K562 (cell line): Measurements from ENCODE around the gene HERC5. TPM values are rescaled to one million over a fixed set of nuclear protein-coding genes. Genes with fewer than 3 reads are reported as not detected.

Experiments used
- ATAC-seq: fragments of 200-7000 bp; cut with Tn5 transposase; 3 replicates; pipeline ENCODE4 v1.9.1; 2020; ENCODE audit warnings: moderate library complexity
- BruUV-seq: library from RNA; stranded (reverse); fragments of 400-500 nt; replicated peaks from 2 replicates; lab custom pipeline; 2021; lab: Mats Ljungman, UMichigan
- CTCF ChIA-PET: fragments of 300-600 bp; formaldehyde crosslinking; extraction: SDS; loops from one replicate; lab custom pipeline; 2021; ENCODE audit warnings: low intra/inter-chr PET ratio; lab: Yijun Ruan, JAX
- POLR2A ChIA-PET: fragments of 300-600, 350-650 bp; sonication (Branson Sonifier 250); formaldehyde crosslinking; extraction: SDS; loops from one replicate; lab custom pipeline; 2021; ENCODE audit warnings: antibody characterized with exemption, inconsistent platforms; lab: Yijun Ruan, JAX
- DNase-seq, 4 experiments: peaks; one replicate each; pipeline versions ENCODE4 v3.0.0 to v3.0.0-alpha.2; 2011 to 2018; ENCODE audit warnings: low spot score in 3 of 4, mixed read lengths in 3 of 4; ENCODE audit errors: extremely low read depth in 1 of 4
- FAIRE-seq: peaks from 2 replicates; lab custom pipeline; 2011; peaks lifted over from hg19 to GRCh38; lab: Jason Lieb, UNC
- H2AFZ ChIP-seq: 2 replicates; pipeline ENCODE4 v1.6.0; 2011; ENCODE audit warnings: low read depth, low read length, control low read depth, inconsistent platforms
- H3K27ac ChIP-seq: fragments of 200-600 bp; 3 replicates; pipeline ENCODE4 v1.8.0; 2011; ENCODE audit warnings: low read depth, mild to moderate bottlenecking, control low read depth, inconsistent platforms, low read length, moderate library complexity, mixed read lengths; ENCODE audit errors: extremely low read depth
- H3K27me3 ChIP-seq, 2 experiments: fragments of 300-600 bp in 1 of 2; 2 replicates in 1 of 2; 3 replicates in 1 of 2; pipeline versions ENCODE4 v1.6.0 to v1.8.0; 2011; ENCODE audit warnings: inconsistent platforms in 2 of 2, low read length in 2 of 2, mild to moderate bottlenecking in 1 of 2, mixed read lengths in 1 of 2, moderate library complexity in 1 of 2; ENCODE audit not compliant: control insufficient read depth in 2 of 2, insufficient read depth in 2 of 2
- H3K36me3 ChIP-seq: fragments of 300-600 bp; 3 replicates; pipeline ENCODE4 v1.8.0; 2011; ENCODE audit warnings: mild to moderate bottlenecking, low read length, inconsistent platforms; ENCODE audit not compliant: control insufficient read depth, insufficient read depth
- H3K4me1 ChIP-seq, 2 experiments: fragments of 200-600 bp in 1 of 2; replicated peaks in 1 of 2; 2 replicates in 1 of 2; 3 replicates in 1 of 2; pipeline versions ENCODE4 v1.5.1 to v1.8.0; 2011; ENCODE audit warnings: inconsistent platforms in 2 of 2, low read length in 2 of 2, mild to moderate bottlenecking in 1 of 2, mixed read lengths in 1 of 2, moderate library complexity in 1 of 2; ENCODE audit not compliant: control insufficient read depth in 2 of 2, insufficient read depth in 2 of 2
- H3K4me2 ChIP-seq: 2 replicates; pipeline ENCODE4 v1.6.1; 2011; ENCODE audit warnings: low read length, control low read depth, inconsistent platforms, mixed read lengths; ENCODE audit not compliant: insufficient read depth
- H3K4me3 ChIP-seq: fragments of 200-600 bp; sonication (generic), shearing (Covaris generic); 2 replicates; pipeline ENCODE4 v1.5.1; 2016; ENCODE audit warnings: control low read depth, inconsistent platforms
- H3K79me2 ChIP-seq: fragments of 200-600 bp; 3 replicates; pipeline ENCODE4 v1.8.0; 2011; ENCODE audit warnings: low read length, inconsistent platforms; ENCODE audit not compliant: control insufficient read depth, insufficient read depth
- H3K9ac ChIP-seq, 2 experiments: 2 replicates each; pipeline versions ENCODE4 v1.6.0 to v1.6.1; 2011; ENCODE audit warnings: low read depth in 2 of 2, low read length in 2 of 2, control low read depth in 1 of 2, inconsistent platforms in 1 of 2, mild to moderate bottlenecking in 1 of 2, mixed read lengths in 1 of 2; ENCODE audit not compliant: insufficient read depth in 1 of 2
- H3K9me1 ChIP-seq: one replicate; pipeline ENCODE4 v1.6.0; 2011; ENCODE audit warnings: inconsistent platforms, mild to moderate bottlenecking, low read length, moderate library complexity; ENCODE audit not compliant: control insufficient read depth, insufficient read depth
- H3K9me3 ChIP-seq: replicated peaks from 2 replicates; pipeline ENCODE4 v1.5.1; 2011; ENCODE audit warnings: low read depth, low read length, inconsistent platforms; ENCODE audit not compliant: control insufficient read depth, insufficient read depth
- H4K20me1 ChIP-seq: replicated peaks from 2 replicates; pipeline ENCODE4 v1.6.1; 2011; ENCODE audit warnings: low read length, inconsistent platforms, mixed read lengths; ENCODE audit not compliant: control insufficient read depth, insufficient read depth
- ASH1L ChIP-seq: fragments of 450-650 bp; IDR thresholded peaks from 2 replicates; pipeline ENCODE4 v1.6.1; 2018; ENCODE audit warnings: borderline replicate concordance, mild to moderate bottlenecking, low read depth; ENCODE audit not compliant: partially characterized antibody
- CEBPB ChIP-seq: fragments of 450-650 bp; IDR thresholded peaks from 2 replicates; pipeline ENCODE4 v1.6.1; 2016; ENCODE audit warnings: missing genetic modification characterization, missing compliant biosample characterization
- CTBP1 ChIP-seq: fragments of 450-650 bp; IDR thresholded peaks from 2 replicates; pipeline ENCODE4 v1.6.1; 2016; ENCODE audit warnings: borderline replicate concordance
- EGR1 ChIP-seq: fragments of 450-650 bp; conservative IDR thresholded peaks from 2 replicates; pipeline ENCODE4 v1.6.1; 2017; ENCODE audit warnings: mild to moderate bottlenecking
- ETV6 ChIP-seq, 3 experiments: fragments of 150-350 bp in 1 of 3; sonication (generic) in 1 of 3; formaldehyde crosslinking in 1 of 3; IDR thresholded peaks; 2 replicates each; pipeline versions ENCODE4 v1.6.1 to v1.8.0; 2014 to 2022; ENCODE audit warnings: borderline replicate concordance in 2 of 3, low read depth in 2 of 3, antibody characterized with exemption in 1 of 3, low read length in 1 of 3, mild to moderate bottlenecking in 1 of 3, missing genetic modification reagents in 1 of 3
- MCM3 ChIP-seq: fragments of 450-650 bp; IDR thresholded peaks from 2 replicates; pipeline ENCODE4 v1.6.1; 2016
- MTA1 ChIP-seq: fragments of 450-650 bp; IDR thresholded peaks from 2 replicates; pipeline ENCODE4 v1.6.1; 2017; ENCODE audit warnings: borderline replicate concordance
- OTX1 ChIP-seq: fragments of 450-650 bp; formaldehyde crosslinking; IDR thresholded peaks from 2 replicates; pipeline ENCODE4 v1.4.0; 2022; ENCODE audit warnings: mild to moderate bottlenecking
- POLR2AphosphoS5 ChIP-seq: IDR thresholded peaks from 2 replicates; pipeline ENCODE4 v1.6.1; 2011; ENCODE audit warnings: mild to moderate bottlenecking, low read depth, low read length, moderate library complexity; ENCODE audit not compliant: control insufficient read depth, insufficient read depth
- SIN3A ChIP-seq, 2 experiments: fragments of 150-350 bp in 1 of 2; IDR thresholded peaks; 2 replicates each; pipeline ENCODE4 v1.6.1; 2011 to 2016; ENCODE audit warnings: borderline replicate concordance in 2 of 2, low read depth in 2 of 2, low read length in 2 of 2, mild to moderate bottlenecking in 2 of 2, moderate library complexity in 2 of 2; ENCODE audit not compliant: control insufficient read depth in 1 of 2
- SMAD4 ChIP-seq: fragments of 250-450 bp; sonication (Bioruptor Pico); conservative IDR thresholded peaks from 2 replicates; pipeline ENCODE4 v1.8.0; 2021; ENCODE audit warnings: inconsistent platforms, mild to moderate bottlenecking, moderate library complexity
- SPI1 ChIP-seq: IDR thresholded peaks from 2 replicates; pipeline ENCODE4 v1.6.1; 2011; ENCODE audit warnings: low read depth, low read length, control low read depth, borderline replicate concordance
- TBL1XR1 ChIP-seq, 2 experiments: IDR thresholded peaks; 2 replicates each; pipeline ENCODE4 v1.6.1; 2012; ENCODE audit warnings: improper control_type of control experiment in 2 of 2, low read length in 2 of 2, mild to moderate bottlenecking in 1 of 2
- WGBS: fragments of 100-300 bp; shearing (Covaris generic); methylation state at CpG from one replicate; pipeline ENCODE4 v1.1.6; 2016; ENCODE audit warnings: low coverage, mixed read lengths; ENCODE audit not compliant: insufficient coverage; ENCODE audit errors: missing lambda C conversion rate; 5-methylcytosine and 5-hydroxymethylcytosine counted together
- in situ Hi-C: fragments of 300-500 bp; cut with MboI; formaldehyde crosslinking; loops from 4 replicates; pipeline ENCODE4 v1.15.0; 2018; ENCODE audit warnings: inconsistent platforms, mixed read lengths
- intact Hi-C: fragments of 100-400 bp; cut with micrococcal nuclease; formaldehyde crosslinking; loops from 2 replicates; pipeline ENCODE4 v1.14.2; 2022
- polyA plus RNA-seq, 8 experiments: library from polyadenylated mRNA; depleted of rRNA in 4 of 8; stranded (reverse) in 5 of 8; unstranded in 3 of 8; fragments of >200 nt; fragmentation: Nextera tagmentation in 2 of 8; fragmentation: Illumina TruSeq in 1 of 8; extraction: Ambion mirVana in 2 of 8; extraction: Trizol in 1 of 8; gene quantifications; 2 replicates each; pipeline versions ENCODE4 v1.2.1 to v1.2.3, GENCODE V29; 2011 to 2014; ENCODE audit warnings: inconsistent platforms in 1 of 8, missing spikeins in 1 of 8
- total RNA-seq, 7 experiments: library from RNA; depleted of rRNA in 6 of 7; stranded (reverse); fragments of >200 nt in 6 of 7; fragmentation: Illumina TruSeq in 2 of 7; extraction: Trizol in 2 of 7; gene quantifications; 2 replicates each; pipeline versions ENCODE4 v1.2.1 to v1.2.3, GENCODE V29; 2011 to 2021; ENCODE audit warnings: low replicate concordance in 1 of 7
- TF ChIP-seq, protein P1 (sequence below): fragments of 250-450 bp; sonication (Bioruptor Pico); IDR thresholded peaks from 2 replicates; pipeline ENCODE4 v1.5.0; 2020; ENCODE audit warnings: mild to moderate bottlenecking, borderline replicate concordance
- TF ChIP-seq, protein P2 (sequence below): fragments of 200-800 bp; sonication (Bioruptor generic); IDR thresholded peaks from 2 replicates; pipeline ENCODE4 v1.6.1; 2017; ENCODE audit warnings: missing genetic modification characterization, missing compliant biosample characterization

HERC5 gene
- total and polyA plus RNA-seq, 9 of the 15 experiments (the other 6 are each of a cell fraction or from before 2014, with no cell fraction given), result 0.18 TPM; not detected in 8

DNA sequence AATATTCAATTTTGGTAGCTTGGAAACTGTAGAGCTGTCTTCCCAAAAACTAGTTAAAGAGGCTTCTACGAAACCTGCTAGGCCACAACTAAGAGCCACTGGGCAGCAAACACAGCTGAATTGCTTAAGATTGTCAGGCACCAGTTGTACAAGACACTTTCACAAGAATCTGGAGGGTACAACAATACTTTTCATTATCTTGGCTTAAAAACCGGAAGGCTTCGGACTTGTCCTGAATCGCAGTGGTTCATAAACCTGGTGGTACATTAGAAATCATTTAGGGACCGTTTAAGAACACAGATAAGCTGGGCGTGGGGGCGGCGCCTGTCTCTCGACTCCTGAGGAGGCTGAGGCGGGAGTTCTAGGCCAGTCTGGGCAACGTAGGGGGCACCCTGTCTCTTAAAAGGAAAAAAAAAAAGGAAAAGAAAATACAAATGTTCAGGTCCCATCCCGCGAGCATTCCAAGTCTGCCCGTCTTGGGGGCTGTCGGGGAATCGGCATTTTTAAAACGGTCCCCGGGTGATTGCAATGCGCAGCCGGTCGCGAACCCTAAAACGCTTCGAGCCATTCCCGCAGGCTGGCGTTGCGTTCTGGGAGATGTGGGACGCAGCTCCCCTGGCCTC, 65.9 kb downstream of the HERC5 start:
- BruUV-seq, result no TSS peak
- Histone ChIP-seq H3K36me3 (peaks cover 22% of the 10 kb centered on the region), H3K27ac (peak overlapping the region; percentile 79), H3K9me1 (no peaks in the 10 kb centered on the region), H2AFZ (peak overlapping the region; percentile 95), H3K4me3 (peak overlapping the region; percentile 85), H3K27me3 (no peaks in the 10 kb centered on the region), H3K79me2 (peaks cover 30% of the 10 kb centered on the region), H3K4me2 (peak overlapping the region; percentile 90), H3K9me3 (no peaks in the 10 kb centered on the region), H3K9ac (peak overlapping the region; percentile 89 to 100), H4K20me1 (no peaks in the 10 kb centered on the region; the same call in 1 of the 2 replicates), H3K4me1 (peaks cover 10 to 14% of the 10 kb centered on the region in 2 experiments; a peak in 4 of 5 replicates)
- POLR2A ChIA-PET, result interaction anchor here (0.6 to 1.1 kb wide), 2 partner anchors 38 to 307 kb away, joined by 3 read pairs; no protein-coding TSS in a partner anchor
- WGBS, result under 1% methylated on average over 24 of the region's 28 CpGs
- CTCF ChIA-PET, result no interaction called here
- in situ Hi-C loops (no loop called here), intact Hi-C loops (loop anchor here (10.0 kb wide), 1 partner anchor 592 kb away; the partner anchor contains the start of gene TIGD2)
- DNase-seq, result peak; percentile 39 to 82 (median 52)
- FAIRE-seq, result peak; percentile 59
- peak; percentile 78 for ATAC-seq
- TF ChIP-seq OTX1 (CRISPR knock-in tag) (no peak), ETV6 (IDR thresholded peaks at IDR 0.05; ENCODE audit: borderline replicate concordance in 1 of 2, low read depth in 2 of 2, low read length in 1 of 2) (no peak), ETV6 (CRISPR knock-in tag; IDR thresholded peaks at IDR 0.05; ENCODE audit: borderline replicate concordance) (0 out of 2 replicates have a peak, but pooled peaks have one; percentile 2), ASH1L (no peak), CEBPB (no peak), EGR1 (peak; percentile 63), SPI1 (peak; percentile 2; the same call in 1 of the 2 replicates), MTA1 (no peak), CTBP1 (no peak), MCM3 (no peak), SIN3A (IDR thresholded peaks at IDR 0.05; ENCODE audit: borderline replicate concordance in 2 of 2, control insufficient read depth in 1 of 2, low read depth in 2 of 2, low read length in 2 of 2) (0 out of 4 replicates have a peak, but pooled peaks of 1 of the 2 experiments have one; percentile 36), POLR2AphosphoS5 (0 out of 2 replicates have a peak, but pooled peaks have one; percentile 31), SMAD4 (CRISPR knock-in tag) (0 out of 2 replicates have a peak, but pooled peaks have one; percentile 9), TBL1XR1 (IDR thresholded peaks at IDR 0.05; ENCODE audit: low read length in 2 of 2) (peak in 1 of 2 experiments; percentile 23; a peak in 1 of 4 replicates)
- TF ChIP-seq, protein P1, sequence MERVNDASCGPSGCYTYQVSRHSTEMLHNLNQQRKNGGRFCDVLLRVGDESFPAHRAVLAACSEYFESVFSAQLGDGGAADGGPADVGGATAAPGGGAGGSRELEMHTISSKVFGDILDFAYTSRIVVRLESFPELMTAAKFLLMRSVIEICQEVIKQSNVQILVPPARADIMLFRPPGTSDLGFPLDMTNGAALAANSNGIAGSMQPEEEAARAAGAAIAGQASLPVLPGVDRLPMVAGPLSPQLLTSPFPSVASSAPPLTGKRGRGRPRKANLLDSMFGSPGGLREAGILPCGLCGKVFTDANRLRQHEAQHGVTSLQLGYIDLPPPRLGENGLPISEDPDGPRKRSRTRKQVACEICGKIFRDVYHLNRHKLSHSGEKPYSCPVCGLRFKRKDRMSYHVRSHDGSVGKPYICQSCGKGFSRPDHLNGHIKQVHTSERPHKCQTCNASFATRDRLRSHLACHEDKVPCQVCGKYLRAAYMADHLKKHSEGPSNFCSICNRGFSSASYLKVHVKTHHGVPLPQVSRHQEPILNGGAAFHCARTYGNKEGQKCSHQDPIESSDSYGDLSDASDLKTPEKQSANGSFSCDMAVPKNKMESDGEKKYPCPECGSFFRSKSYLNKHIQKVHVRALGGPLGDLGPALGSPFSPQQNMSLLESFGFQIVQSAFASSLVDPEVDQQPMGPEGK (CRISPR knock-in tag), result no peak
- TF ChIP-seq, protein P2, sequence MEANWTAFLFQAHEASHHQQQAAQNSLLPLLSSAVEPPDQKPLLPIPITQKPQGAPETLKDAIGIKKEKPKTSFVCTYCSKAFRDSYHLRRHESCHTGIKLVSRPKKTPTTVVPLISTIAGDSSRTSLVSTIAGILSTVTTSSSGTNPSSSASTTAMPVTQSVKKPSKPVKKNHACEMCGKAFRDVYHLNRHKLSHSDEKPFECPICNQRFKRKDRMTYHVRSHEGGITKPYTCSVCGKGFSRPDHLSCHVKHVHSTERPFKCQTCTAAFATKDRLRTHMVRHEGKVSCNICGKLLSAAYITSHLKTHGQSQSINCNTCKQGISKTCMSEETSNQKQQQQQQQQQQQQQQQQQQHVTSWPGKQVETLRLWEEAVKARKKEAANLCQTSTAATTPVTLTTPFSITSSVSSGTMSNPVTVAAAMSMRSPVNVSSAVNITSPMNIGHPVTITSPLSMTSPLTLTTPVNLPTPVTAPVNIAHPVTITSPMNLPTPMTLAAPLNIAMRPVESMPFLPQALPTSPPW, result peak; percentile 34
